ENCODE data around the gene TREH.

Gene TREH

DNA sequence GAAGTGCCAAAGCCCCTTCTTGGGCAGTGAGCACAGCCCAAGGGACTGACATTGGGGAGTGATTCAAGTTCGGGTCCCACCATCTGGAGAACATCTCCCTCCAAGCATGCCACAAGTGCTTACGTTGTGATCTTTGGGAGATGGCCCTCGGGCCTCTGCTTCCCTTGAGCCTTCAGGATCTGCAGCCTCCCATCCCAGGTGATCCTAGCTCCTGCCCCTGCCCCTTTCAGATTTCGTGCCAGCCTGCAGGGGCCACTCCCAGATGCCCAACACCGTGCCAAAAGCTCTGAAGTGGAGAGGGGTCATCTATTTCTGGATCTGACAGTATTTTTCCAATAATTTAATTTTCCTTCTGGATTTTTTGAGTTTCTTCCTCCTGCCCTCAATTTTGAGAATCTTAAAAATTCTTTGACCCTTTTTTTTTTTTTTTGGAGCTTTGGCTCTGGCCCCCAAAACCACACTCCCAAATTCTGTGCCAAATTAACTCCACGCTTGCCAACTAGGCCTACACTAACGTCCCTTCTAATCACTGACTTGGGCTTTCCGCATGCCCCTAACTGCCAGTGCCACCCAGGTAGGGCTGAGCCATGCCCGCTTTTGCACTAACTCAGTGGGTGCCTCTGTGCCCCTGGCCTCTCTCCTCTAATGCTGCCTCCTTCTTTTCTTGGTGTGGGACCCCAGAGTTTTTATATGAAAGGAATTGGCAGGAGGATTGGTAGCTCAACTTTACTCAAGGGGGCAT, 46.7 kb downstream of the TREH start:
- no peak for DNase-seq (ENCODE audit: low spot score)
- FAIRE-seq = no peak

DNA sequence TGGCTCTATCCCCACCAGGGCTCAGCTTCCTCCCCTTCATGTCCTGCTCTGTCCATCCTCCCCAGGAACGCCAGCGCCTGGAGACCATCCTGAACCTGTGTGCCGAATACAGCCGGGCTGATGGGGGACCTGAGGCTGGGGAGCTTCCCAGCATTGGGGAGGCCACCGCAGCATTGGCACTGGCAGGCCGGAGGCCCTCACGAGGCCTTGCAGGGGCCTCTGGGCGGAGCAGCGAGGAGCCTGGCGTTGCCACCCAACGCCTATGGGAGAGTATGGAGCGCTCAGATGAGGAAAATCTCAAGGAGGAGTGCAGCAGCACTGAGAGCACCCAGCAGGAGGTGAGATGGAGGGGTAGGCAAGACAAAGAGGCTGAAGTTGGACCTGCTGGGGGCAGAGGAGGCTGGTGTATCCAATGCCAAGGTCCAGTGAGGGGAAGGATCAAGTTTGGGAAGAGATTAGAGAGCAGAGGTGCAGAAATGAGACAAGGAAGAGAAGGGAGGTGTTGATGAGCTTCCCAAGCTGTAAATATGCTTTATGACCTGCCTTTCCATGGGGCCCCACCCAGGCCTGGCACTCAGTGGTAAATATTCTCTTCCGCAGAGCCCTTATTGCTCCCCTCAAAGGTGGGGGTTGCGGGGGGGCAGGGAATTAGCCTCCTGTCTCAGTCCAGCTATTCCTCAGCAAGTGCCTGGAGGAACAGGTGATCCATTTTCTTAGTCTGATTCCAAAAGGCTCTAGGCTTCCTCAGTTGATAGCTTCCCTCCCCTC, 48.1 kb downstream of the TREH start:
- DNase-seq (ENCODE audit: low spot score) = no peak
- FAIRE-seq = no peak

- FAIRE-seq = no peak
- DNase-seq (ENCODE audit: low spot score) = no peak
These were observed 49.4 kb downstream of the TREH start for GRCh38 chr11:118629761-118630661.

GRCh38 chr11:118628861-118629549, 50.4 kb downstream of the TREH start:
- FAIRE-seq (no peak), DNase-seq (ENCODE audit: low spot score) (no peak)

GRCh38 chr11:118628432-118628831, 51.0 kb downstream of the TREH start:
- DNase-seq (ENCODE audit: low spot score) (no peak), FAIRE-seq (no peak)

- FAIRE-seq = no peak
These were observed 51.4 kb downstream of the TREH start for GRCh38 chr11:118628031-118628430.

DNA sequence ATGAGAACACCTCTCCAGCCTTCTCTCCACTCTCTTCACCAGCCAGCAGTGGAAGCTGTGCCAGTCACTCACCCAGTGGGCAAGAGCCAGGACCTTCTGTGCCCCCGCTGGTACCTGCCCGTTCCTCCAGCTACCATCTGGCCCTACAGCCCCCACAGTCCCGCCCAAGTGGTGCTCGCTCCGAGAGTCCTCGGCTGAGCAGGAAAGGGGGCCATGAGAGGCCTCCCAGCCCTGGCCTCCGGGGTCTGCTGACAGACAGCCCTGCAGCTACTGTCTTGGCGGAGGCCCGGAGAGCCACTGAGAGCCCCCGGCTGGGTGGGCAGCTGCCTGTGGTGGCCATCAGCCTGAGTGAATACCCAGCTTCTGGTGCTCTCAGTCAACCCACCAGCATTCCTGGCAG, 51.9 kb downstream of the TREH start:
- FAIRE-seq = no peak

More at GRCh38 chr11:118628031-118628430, 51.4 kb downstream of the TREH start:
- no peak for DNase-seq (ENCODE audit: low spot score)

DNA sequence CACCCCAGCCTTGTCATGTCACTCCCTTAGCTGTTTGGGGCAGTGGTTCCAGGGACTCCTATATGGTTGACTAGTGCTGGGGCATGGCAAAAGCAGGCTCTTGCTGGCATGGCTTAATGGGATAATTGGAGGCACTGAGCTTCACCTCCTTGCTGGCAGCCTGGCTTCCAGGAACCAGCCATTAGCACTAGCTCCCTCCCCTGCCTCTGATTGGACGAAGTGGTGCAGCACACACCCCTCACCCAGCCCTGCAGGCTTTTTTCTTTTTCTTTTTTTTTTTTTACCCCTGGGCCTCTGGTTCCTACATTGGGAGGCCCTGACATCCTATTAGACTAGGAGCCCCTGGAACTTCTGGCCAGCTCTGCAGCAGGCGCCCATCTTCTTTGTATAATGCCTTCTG, 53.5 kb downstream of the TREH start:
- FAIRE-seq (no peak), DNase-seq (ENCODE audit: low spot score) (no peak)

More for the DNA sequence above, 51.9 kb downstream of the TREH start:
- no peak for DNase-seq (ENCODE audit: low spot score)

- no peak for DNase-seq (ENCODE audit: low spot score)
These were observed 54.3 kb downstream of the TREH start for GRCh38 chr11:118625036-118625690.

DNA sequence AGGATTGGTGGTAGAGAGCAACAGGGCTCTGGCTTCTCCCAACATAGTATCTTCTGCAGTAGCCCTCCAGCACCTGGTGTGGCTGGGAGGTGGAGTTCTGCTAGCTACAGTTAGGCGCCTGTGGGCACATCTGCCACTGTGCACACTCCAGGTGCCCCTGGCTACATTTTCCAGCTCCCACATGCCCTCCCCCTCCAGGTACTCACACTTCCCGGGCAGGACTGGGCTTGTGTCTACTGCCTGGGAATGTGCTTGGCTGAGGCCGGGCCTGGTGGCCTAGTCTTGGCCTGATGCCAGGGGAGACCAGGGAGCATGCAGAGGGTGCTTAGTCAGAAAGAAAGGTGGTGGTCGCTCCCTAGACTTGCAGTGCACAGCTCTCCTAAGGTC, 56.2 kb downstream of the TREH start:
- FAIRE-seq (no peak), DNase-seq (ENCODE audit: low spot score) (peak; percentile 75)

More at GRCh38 chr11:118625036-118625690, 54.3 kb downstream of the TREH start:
- no peak for FAIRE-seq

DNA sequence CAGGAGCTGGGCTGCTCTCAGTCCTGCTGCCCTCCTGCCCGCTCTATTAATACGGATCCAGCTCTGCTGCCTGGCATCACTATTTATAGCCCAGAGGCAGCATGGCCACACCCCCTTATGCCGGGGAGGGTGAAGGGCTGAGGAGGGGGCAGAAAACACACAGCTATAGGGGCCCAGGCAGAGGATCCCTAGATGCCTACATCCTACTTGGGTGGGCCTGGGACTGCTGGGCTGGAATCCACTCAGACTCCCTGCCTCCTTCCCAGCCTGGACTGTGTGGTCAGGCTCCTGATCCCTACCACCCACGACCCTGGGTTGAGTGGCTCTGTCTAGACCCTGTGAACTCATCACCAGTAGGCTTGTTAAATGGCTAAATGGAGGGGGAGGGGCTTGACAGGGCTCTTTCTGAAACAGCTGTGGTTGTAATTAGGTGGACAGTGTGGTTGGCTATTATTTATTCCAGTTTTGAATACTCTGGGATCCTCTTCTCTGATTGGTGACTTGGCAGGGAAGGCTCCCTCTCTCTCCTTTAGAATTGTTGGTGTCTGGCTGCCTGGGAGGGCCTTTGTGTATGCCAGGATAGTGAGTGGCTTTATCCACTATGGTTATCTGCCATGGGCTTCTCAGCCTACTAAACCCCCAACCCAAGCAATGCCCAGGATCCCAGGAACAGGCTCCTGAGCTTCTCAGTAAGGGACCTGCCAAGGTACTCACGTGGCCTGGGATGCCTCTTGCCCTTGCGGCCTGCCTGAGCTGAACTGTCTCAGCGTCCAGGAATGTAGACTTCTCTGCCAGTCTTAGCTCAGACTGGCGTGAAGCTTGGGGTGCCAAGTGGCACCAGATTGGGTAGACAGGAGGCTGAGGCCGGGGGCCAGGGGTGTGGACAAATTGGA, 56.8 kb downstream of the TREH start:
- FAIRE-seq (peak; percentile 73), DNase-seq (ENCODE audit: low spot score) (peak; percentile 83)

- DNase-seq (ENCODE audit: low spot score) (no peak), FAIRE-seq (no peak)
These were observed 57.6 kb downstream of the TREH start for GRCh38 chr11:118621784-118622375.

- DNase-seq (ENCODE audit: low spot score) = peak; percentile 65
- no peak for FAIRE-seq
These were observed 58.2 kb downstream of the TREH start for GRCh38 chr11:118621071-118621783.

- DNase-seq (ENCODE audit: low spot score) (peak; percentile 64), FAIRE-seq (no peak)
These were observed 58.9 kb downstream of the TREH start for GRCh38 chr11:118620529-118621070.

GRCh38 chr11:118619444-118620197, 59.8 kb downstream of the TREH start:
- peak; percentile 89 for FAIRE-seq
- peak; percentile 88 for DNase-seq (ENCODE audit: low spot score)

DNA sequence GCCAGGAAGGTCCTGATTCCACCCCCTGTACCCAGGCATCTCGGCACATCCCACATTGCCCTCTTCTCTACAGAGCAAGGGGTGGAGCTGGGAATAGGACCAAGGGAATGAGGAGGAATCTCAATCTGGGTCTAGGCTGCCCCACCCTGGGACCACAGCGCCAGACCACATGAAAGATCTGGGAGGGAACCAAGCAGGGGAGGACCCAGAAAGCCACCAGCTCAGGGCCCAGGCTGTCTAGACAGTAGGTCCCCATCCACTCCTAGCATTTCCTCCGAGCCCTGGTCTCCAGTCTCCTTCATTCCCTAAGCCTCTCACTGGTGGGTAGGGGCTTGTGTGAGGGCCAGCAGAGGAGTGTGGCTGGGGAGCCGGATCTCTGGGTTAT, 60.5 kb downstream of the TREH start:
- DNase-seq (ENCODE audit: low spot score) = peak; percentile 42
- no peak for FAIRE-seq
